Stimulated activated CD8-positive, alpha-beta memory T cell treated with anti-CD3 and anti-CD28 coated beads, Interleukin-4, amount 100 ng/mL, for 48 hours (primary cell): Measurements from ENCODE around the gene DDX5.
"Not testable (repeated sequence)": the region's sequence is repeated elsewhere in the genome, so short reads cannot be mapped to it uniquely, and the experiment has no call there.

Experiments
- DNase-seq: peaks from one replicate; pipeline ENCODE4 v3.0.0-alpha.2; 2020

Gene DDX5

GRCh38 chr17:64506576-64507412, 705 bp upstream of the DDX5 start, which contains the start of gene CEP95:
Gene CEP95, plus strand, starts transcription at chr17:64506977. Its CDS starts 121 bp downstream, at chr17:64507098.
- peak; percentile 98 for DNase-seq

- peak; percentile 86 for DNase-seq
Observed at GRCh38 chr17:64505340-64506200, 519 bp downstream of the DDX5 start.

- DNase-seq, result no peak
Observed at GRCh38 chr17:64504769-64505339, 1.2 kb downstream of the DDX5 start.

- no peak for DNase-seq
Observed at GRCh38 chr17:64503821-64504768, 2.0 kb downstream of the DDX5 start.

GRCh38 chr17:64503341-64503740, 2.7 kb downstream of the DDX5 start:
- no peak for DNase-seq

GRCh38 chr17:64502809-64503208, 3.3 kb downstream of the DDX5 start:
- DNase-seq, result no peak

- DNase-seq, result no peak
Observed at GRCh38 chr17:64502021-64502420, 4.1 kb downstream of the DDX5 start.

GRCh38 chr17:64500862-64501765, 5.0 kb downstream of the DDX5 start:
- no peak for DNase-seq

GRCh38 chr17:64500487-64500859, 5.6 kb downstream of the DDX5 start:
- DNase-seq, result no peak

GRCh38 chr17:64499805-64500486, 6.1 kb downstream of the DDX5 start:
- DNase-seq, result no peak

GRCh38 chr17:64498308-64499203, 7.5 kb downstream of the DDX5 start:
- DNase-seq, result no peak

GRCh38 chr17:64497565-64498035, 8.5 kb downstream of the DDX5 start:
- no peak for DNase-seq

GRCh38 chr17:64496786-64497564, 9.1 kb downstream of the DDX5 start, which contains the start of gene POLG2:
Gene POLG2, minus strand, starts transcription at chr17:64497054. Its CDS starts 86 bp downstream, at chr17:64496968.
- DNase-seq, result peak; percentile 97

GRCh38 chr17:64496348-64496785, 9.7 kb downstream of the DDX5 start:
- no peak for DNase-seq

- not testable (repeated sequence) for DNase-seq
Observed at GRCh38 chr17:64495300-64495699, 10.8 kb downstream of the DDX5 start.

GRCh38 chr17:64494121-64494520, 12.0 kb downstream of the DDX5 start:
- DNase-seq, result no peak

- DNase-seq, result no peak
Observed at GRCh38 chr17:64492481-64493109, 13.5 kb downstream of the DDX5 start.

- DNase-seq, result no peak
Observed at GRCh38 chr17:64491994-64492393, 14.1 kb downstream of the DDX5 start.
